IgD-negative memory B cell (primary cell): ENCODE measurements around the gene ZMAT2. TPM values are rescaled to one million over a fixed set of nuclear protein-coding genes. Genes with fewer than 3 reads are reported as not detected.
"Not testable (repeated sequence)": the region's sequence is repeated elsewhere in the genome, so short reads cannot be mapped to it uniquely, and the experiment has no call there.

ENCODE experiments used
- H3K27ac Mint-ChIP-seq, 3 donors: one replicate each; pipeline ENCODE4 v1.8.0; 2020 to 2022; ENCODE audit warnings: mild to moderate bottlenecking in 3 of 3, mixed read lengths in 3 of 3, moderate library complexity in 1 of 3
- H3K27me3 Mint-ChIP-seq: one replicate; pipeline ENCODE4 v1.8.0; 2021; ENCODE audit warnings: mixed read lengths
- H3K36me3 Mint-ChIP-seq: one replicate; pipeline ENCODE4 v1.8.0; 2020; ENCODE audit warnings: mild to moderate bottlenecking, mixed read lengths
- H3K4me1 Mint-ChIP-seq, 3 donors: one replicate each; pipeline ENCODE4 v1.8.0; 2020 to 2022; ENCODE audit warnings: mixed read lengths in 3 of 3, mild to moderate bottlenecking in 1 of 3
- H3K4me3 Mint-ChIP-seq, 4 donors: one replicate each; pipeline ENCODE4 v1.8.0; 2020 to 2022; ENCODE audit warnings: mild to moderate bottlenecking in 4 of 4, mixed read lengths in 4 of 4, moderate library complexity in 3 of 4
- H3K9me3 Mint-ChIP-seq, 3 donors: one replicate each; pipeline ENCODE4 v1.8.0; 2020 to 2021; ENCODE audit warnings: mixed read lengths in 3 of 3, mild to moderate bottlenecking in 1 of 3
- polyA plus RNA-seq: library from polyadenylated mRNA; unstranded; fragments of 300-500 nt; fragmentation: Illumina TruSeq; gene quantifications from one replicate; pipeline ENCODE4 v1.2.3, GENCODE V29; 2021

ZMAT2 gene
- polyA plus RNA-seq, 1 donor from 2014 or later: 62.1 TPM

DNA sequence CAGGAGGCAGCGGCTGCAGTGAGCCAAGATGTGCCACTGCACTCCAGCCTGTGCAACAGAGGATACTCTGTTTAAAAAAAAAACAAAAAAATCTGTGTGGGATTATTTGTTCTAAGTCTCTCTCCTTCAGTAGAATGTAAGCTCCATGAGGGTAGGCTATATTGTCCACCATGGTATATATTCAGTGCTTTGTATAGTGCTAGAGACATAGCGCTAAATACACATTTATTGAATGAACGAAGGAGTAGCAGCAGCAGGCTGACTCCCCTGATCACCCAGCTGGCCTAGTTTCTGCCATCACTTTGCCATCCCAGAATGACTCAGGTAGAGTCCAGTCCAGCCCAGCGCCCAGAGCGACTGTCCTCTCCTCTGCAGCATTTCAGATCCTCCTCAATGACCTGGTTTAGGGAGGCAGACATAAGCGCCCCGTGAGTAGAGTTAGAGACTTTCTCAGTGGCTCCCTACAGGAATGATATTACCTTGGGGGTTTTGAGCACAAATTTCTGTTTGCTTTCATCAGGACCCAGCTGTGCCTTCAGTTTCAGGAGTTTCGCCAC lies 9.8 kb upstream of the ZMAT2 start:
- peak overlapping the region; percentile 93 to 100 (median 97) for H3K4me3 Mint-ChIP-seq
- H3K9me3 Mint-ChIP-seq: no peaks in the 10 kb centered on the region
- H3K4me1 Mint-ChIP-seq: peaks cover 22 to 28% (median 27%) of the 10 kb centered on the region in 3 donors
- H3K27me3 Mint-ChIP-seq: no peaks in the 10 kb centered on the region
- H3K36me3 Mint-ChIP-seq: peaks cover 5% of the 10 kb centered on the region
- H3K27ac Mint-ChIP-seq: peak overlapping the region; percentile 67 to 99 (median 96)

DNA sequence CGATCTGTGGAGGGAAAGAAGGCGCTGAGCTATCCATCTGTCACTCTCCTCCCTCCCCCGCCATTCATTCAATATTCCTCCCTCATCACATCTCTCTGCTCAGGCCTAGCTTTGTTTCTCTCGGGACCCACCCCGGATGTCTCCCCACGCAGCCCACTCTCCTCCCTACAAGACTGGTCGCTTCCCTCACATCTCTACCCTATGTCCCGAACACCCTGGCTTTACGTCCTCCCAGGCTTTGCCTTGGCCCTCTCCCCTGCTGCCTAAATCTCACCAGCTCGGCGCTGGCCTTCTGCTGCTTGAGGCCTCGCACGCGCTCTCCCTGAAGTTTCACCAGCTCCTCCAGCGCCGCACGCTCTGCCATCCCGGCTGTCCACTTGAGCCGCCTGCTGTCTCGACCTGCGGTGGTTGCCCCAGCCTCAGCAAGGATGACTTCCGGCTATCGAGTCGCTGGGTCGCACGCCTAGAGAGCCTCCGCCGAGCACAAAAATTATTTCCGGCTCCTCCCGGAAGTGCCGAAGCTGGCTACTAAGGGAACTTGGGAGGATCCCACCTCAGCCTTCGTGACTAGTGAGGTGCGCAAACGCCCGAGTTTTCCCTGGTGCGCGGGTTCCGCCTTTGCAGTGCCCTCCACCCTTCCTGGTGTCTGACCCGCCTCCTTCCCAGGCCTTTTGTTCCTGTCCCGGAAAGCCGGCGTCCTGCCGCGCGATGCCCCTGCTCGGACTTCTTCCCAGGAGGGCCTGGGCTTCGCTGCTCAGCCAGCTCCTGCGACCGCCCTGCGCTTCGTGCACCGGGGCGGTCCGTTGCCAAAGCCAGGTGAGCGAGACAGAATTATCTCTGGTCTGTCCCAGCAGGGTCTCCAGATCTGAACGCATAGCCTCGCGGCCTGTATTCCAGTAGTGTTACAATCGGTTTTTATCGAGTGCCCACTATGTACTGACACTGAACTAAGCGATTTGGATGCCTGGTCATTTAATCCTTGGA lies 9.0 kb upstream of the ZMAT2 start, which contains the start of the genes HARS1 and HARS2:
TSS of gene HARS1 (minus strand) at position 430 of the 984 bp plus-strand sequence. CDS start at position 364, 66 bp downstream.
TSS of gene HARS2 (plus strand) at position 515 of the 984 bp plus-strand sequence. CDS start at position 709, 194 bp downstream.
- no peaks in the 10 kb centered on the region for H3K9me3 Mint-ChIP-seq
- H3K4me3 Mint-ChIP-seq: peak within 1 kb of the TSS; percentile 93 to 100 (median 97)
- H3K36me3 Mint-ChIP-seq: peaks cover 3% of the 10 kb centered on the region
- no peaks in the 10 kb centered on the region for H3K27me3 Mint-ChIP-seq
- H3K27ac Mint-ChIP-seq: peak within 1 kb of the TSS; percentile 67 to 99 (median 96)
- H3K4me1 Mint-ChIP-seq: peaks cover 22 to 28% (median 27%) of the 10 kb centered on the region in 3 donors

DNA sequence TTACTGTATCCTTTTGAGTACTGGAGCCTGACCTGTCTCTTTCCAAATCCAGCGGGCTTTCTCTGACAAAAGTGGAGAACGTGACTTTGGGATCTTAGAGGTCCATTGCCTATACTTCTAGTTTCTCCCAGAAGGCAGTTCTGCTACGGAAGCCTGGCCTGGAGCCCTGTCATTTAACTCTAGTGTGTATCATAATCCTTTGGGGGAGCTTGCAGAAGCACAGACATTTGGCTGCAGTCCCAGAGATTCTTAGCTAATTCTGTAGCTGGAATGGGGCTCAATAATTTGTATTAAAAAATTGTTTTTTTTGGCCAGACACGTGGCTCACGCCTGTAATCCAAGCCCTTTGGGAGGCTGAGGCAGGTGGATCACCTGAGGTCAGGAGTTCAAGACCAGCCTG lies 6.0 kb upstream of the ZMAT2 start:
- Mint-ChIP-seq H3K9me3 (no peaks in the 10 kb centered on the region), H3K36me3 (peaks cover 8% of the 10 kb centered on the region), H3K4me1 (peaks cover 22 to 27% (median 23%) of the 10 kb centered on the region in 3 donors), H3K4me3 (peak overlapping the region in 1 of 4 donors; percentile 73), H3K27ac (no peak overlapping the region), H3K27me3 (no peaks in the 10 kb centered on the region)

DNA sequence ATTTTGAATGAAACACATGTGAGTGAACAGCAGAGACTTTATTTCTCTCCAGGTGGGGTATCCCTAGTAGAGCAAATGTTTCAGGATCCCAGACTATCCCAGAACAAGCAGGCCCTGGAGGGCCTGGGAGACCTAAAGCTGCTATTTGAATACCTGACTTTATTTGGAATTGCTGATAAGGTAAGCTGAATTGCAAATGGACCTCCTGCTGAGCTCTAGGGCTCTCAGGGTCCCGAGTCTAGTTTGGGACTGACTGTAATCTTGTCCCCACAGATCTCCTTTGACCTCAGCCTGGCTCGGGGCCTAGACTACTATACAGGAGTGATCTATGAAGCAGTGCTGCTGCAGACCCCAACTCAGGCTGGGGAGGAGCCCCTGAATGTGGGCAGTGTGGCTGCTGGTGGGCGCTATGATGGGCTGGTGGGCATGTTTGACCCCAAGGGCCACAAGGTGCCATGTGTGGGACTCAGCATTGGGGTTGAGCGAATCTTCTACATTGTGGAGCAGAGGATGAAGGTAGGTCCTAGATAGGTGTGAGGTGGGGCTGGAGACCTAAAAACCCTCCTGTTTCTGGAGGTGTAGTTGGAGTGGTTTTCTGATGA lies 3.3 kb upstream of the ZMAT2 start:
- Mint-ChIP-seq H3K27ac (no peak overlapping the region), H3K36me3 (peaks cover 8% of the 10 kb centered on the region), H3K4me1 (peaks cover 18 to 26% (median 22%) of the 10 kb centered on the region in 3 donors), H3K4me3 (peak overlapping the region in 1 of 4 donors; percentile 50), H3K27me3 (no peaks in the 10 kb centered on the region), H3K9me3 (no peaks in the 10 kb centered on the region)

DNA sequence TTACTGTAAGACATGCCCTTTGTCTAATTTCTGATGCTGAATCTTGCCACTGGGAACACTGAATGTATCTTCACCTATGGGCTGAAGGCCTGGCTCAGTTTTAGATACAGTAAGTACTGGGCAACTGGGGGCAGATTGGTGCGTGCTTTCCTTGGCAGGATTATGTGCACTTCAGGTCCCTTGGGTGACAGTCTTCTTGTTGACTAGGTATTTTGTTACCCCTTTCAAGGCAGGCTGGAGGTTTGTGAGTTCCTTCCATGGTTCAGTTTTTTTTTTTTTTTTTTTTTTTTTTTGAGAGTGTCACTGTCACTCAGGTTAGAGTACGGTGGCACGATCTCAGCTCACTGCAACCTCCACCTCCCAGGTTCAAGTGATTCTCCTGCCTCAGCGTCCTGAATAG lies 7.6 kb downstream of the ZMAT2 start:
- Mint-ChIP-seq H3K4me3 (peak overlapping the region in 2 of 4 donors; percentile 18 to 51), H3K4me1 (peaks cover 10 to 22% (median 18%) of the 10 kb centered on the region in 3 donors), H3K27ac (peak overlapping the region in 2 of 3 donors; percentile 23 to 39), H3K27me3 (no peaks in the 10 kb centered on the region), H3K9me3 (no peaks in the 10 kb centered on the region), H3K36me3 (peaks cover 4% of the 10 kb centered on the region)

DNA sequence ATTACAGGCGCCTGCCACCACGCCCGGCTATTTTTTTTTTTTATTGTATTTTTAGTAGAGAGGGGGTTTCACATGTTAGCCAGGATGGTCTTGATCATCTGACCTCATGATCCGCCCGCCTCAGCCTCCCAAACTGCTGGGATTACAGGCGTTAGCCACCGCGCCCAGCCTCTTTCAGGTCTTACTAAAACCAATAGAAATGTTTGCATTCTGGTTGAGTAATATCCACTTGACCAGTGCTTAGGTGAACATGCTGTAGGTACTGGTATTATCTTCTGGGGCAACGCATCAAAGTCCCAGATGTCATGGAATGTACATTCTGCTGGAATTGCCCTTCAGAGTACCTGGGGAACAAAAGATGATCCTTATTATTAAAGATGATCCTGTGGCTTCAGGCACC lies 8.5 kb downstream of the ZMAT2 start:
- H3K9me3 Mint-ChIP-seq, H3K27me3 Mint-ChIP-seq, H3K36me3 Mint-ChIP-seq: not testable (repeated sequence)
- peaks cover 12 to 22% (median 15%) of the 10 kb centered on the region in 3 donors for H3K4me1 Mint-ChIP-seq
- H3K4me3 Mint-ChIP-seq: peak overlapping the region in 1 of 4 donors; percentile 87
- peak overlapping the region in 1 of 3 donors; percentile 100 for H3K27ac Mint-ChIP-seq

DNA sequence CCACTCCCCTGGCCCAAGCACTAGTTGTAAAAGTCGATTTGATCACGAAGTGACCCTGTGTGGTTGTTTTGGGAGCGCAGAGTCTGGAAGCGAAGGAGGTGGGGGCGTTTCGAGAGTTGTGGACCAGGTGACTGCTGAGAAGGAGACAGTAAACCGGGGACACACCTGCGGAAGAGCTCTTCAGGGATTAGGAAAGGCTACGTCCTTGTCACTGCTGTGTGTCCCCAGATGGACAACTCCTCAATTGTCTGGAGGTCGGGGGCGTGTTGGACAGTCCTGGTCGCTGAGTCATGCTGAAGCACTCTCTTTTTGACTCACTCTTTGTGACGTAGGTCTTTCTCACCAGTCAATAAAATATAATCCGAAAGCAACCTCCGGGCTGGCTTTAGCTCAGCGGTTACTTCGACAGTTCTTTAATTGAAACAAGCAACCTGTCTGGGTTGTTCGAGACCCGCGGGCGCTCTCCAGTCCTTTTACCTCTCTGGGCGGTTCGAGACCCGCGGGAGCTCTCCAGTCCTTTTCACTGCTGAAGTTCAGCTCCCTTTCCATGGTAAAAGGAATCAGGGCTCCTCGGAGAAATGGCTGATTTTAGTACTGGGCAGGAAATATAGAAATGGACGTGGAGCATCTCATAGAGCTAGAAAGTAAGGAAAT lies 10.8 kb downstream of the ZMAT2 start:
- peak overlapping the region; percentile 99 to 100 (median 99) for H3K27ac Mint-ChIP-seq
- H3K27me3 Mint-ChIP-seq: no peaks in the 10 kb centered on the region
- peaks cover under 1% of the 10 kb centered on the region for H3K36me3 Mint-ChIP-seq
- H3K9me3 Mint-ChIP-seq: no peaks in the 10 kb centered on the region
- H3K4me1 Mint-ChIP-seq: peaks cover 12 to 22% (median 13%) of the 10 kb centered on the region in 3 donors
- H3K4me3 Mint-ChIP-seq: peak overlapping the region; percentile 99

DNA sequence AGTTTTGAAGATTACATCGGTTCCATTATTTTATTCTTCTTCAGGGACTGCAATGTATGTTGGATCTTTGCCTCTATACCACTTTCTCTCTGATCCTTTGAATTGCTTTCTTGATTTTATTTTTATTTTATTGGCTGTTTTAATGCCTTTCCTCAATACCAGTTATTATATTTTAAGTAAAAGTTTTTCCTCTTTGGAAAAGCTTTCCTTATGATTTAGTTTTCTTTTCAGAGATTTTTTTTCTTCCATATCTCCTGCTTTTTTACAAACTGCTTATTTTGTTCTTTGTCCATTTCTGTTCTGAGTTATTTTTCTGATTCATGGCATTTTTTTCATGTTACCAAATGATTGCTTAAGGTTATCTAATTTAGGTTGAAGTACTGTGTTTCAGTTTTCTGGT lies 11.5 kb downstream of the ZMAT2 start:
- no peaks in the 10 kb centered on the region for H3K36me3 Mint-ChIP-seq
- peak overlapping the region; percentile 99 for H3K4me3 Mint-ChIP-seq
- no peaks in the 10 kb centered on the region for H3K27me3 Mint-ChIP-seq
- peaks cover 11 to 22% (median 12%) of the 10 kb centered on the region in 3 donors for H3K4me1 Mint-ChIP-seq
- no peaks in the 10 kb centered on the region for H3K9me3 Mint-ChIP-seq
- H3K27ac Mint-ChIP-seq: peak overlapping the region; percentile 99 to 100 (median 99)

DNA sequence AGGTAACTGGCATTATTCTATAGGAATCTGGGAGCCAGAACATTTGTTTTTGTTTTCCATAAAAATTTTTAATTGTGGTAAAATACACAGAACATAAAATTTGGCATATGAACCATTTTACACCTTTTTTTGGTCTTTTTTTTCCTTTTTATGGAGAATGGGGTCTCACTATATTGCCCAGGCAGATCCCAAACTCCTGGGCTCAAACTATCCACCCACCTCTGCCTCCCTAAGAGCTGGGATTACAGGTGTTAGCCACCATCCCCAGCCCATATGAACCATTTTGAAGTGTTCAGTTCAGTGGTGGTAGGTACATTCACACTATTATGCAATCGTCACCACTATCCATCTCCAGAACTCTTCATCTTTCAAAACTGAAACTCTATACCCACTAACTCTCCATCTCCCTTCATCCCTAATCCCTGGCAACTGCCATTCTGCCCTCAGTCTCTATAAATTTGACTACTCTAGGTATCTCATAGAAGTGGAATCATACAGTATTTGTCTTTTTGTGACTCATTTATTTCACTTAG lies 13.4 kb downstream of the ZMAT2 start:
- Mint-ChIP-seq H3K27ac (peak overlapping the region in 1 of 3 donors; percentile 55), H3K36me3 (no peaks in the 10 kb centered on the region)

DNA sequence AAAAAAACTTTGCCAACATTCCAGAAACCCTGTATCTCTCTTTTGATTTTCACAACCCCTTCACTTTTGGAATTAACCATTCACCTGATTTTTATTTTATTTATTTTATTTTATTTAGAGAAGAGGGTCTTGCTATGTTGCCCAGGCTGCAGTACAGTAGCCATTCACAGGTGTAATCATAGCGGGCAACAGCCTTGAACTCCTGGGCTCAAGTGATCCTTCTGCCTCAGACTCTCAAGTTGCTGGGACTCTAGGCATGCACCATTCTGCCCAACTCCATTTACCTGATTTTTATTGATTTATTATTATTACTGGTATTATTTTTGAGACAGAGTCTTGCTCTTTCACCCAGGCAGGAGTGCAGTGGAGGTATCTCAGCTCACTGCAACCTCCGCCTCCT lies 16.0 kb downstream of the ZMAT2 start:
- H3K9me3 Mint-ChIP-seq, H3K27ac Mint-ChIP-seq, H3K36me3 Mint-ChIP-seq, H3K27me3 Mint-ChIP-seq, H3K4me1 Mint-ChIP-seq, H3K4me3 Mint-ChIP-seq: not testable (repeated sequence)

More for the DNA sequence above, 13.4 kb downstream of the ZMAT2 start:
- Mint-ChIP-seq H3K4me3 (peak overlapping the region in 1 of 4 donors; percentile 25), H3K27me3 (no peaks in the 10 kb centered on the region), H3K9me3 (no peaks in the 10 kb centered on the region), H3K4me1 (peaks cover 11 to 22% (median 12%) of the 10 kb centered on the region in 3 donors)

DNA sequence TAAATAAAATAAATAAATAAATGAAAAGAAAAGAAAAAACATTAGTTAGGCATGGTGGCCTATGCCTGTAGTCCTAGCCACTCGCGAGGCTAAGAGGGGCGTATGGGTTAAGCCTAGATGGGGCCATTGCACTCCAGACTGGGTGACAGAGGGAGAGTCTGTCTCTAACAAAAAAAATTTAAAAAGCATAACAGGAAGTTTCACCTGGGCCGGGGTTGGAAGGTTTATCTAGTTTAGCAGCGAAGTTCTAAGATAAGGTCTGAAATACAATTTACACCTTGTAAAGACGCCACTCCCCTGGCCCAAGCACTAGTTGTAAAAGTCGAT lies 18.0 kb downstream of the ZMAT2 start:
- Mint-ChIP-seq H3K27ac (no peak overlapping the region), H3K9me3 (no peaks in the 10 kb centered on the region), H3K4me3 (no peak overlapping the region), H3K36me3 (no peaks in the 10 kb centered on the region), H3K4me1 (no peaks in the 10 kb centered on the region), H3K27me3 (no peaks in the 10 kb centered on the region)

DNA sequence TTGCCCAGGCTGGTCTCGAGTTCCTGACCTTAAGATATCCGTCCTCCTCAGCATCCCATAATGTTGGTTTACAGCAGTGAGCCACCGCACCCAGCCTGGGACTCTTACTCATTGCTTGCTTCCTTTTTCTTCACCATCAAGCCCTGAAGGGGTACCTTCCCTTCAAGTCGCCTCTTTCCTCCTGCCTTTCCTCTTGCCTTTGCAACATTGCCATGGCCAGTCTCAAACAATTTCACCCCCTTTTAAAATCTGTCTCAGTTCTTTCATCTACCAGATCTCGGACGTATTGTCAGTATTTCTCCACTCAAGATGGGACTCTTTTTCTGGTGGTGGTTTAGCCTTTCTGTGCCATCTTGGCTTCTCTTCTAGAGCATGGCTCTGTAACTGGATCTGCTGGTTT lies 20.5 kb downstream of the ZMAT2 start:
- not testable (repeated sequence) for H3K9me3 Mint-ChIP-seq, H3K27me3 Mint-ChIP-seq, H3K36me3 Mint-ChIP-seq, H3K4me1 Mint-ChIP-seq, H3K27ac Mint-ChIP-seq
- H3K4me3 Mint-ChIP-seq: peak overlapping the region in 2 of 4 donors; percentile 8 to 17

DNA sequence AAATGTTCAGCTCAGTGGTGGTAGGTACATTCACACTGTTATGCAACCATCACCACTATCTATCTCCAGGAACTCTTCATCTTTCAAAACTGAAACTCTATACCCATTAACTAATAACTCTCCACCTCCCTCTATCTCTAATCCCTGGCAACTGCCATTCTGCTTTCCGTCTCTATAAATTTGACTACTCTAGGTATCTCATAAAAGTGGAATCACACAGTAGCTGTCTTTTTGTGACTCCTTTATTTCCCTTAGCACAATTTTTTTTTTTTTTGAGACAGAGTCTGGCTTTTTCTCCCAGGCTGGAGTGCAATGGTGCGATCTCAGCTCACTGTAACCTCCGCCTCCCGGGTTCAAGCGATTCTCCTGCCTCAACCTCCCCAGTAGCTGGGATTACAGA lies 21.1 kb downstream of the ZMAT2 start:
- not testable (repeated sequence) for H3K4me3 Mint-ChIP-seq, H3K36me3 Mint-ChIP-seq, H3K27ac Mint-ChIP-seq, H3K4me1 Mint-ChIP-seq, H3K9me3 Mint-ChIP-seq, H3K27me3 Mint-ChIP-seq

DNA sequence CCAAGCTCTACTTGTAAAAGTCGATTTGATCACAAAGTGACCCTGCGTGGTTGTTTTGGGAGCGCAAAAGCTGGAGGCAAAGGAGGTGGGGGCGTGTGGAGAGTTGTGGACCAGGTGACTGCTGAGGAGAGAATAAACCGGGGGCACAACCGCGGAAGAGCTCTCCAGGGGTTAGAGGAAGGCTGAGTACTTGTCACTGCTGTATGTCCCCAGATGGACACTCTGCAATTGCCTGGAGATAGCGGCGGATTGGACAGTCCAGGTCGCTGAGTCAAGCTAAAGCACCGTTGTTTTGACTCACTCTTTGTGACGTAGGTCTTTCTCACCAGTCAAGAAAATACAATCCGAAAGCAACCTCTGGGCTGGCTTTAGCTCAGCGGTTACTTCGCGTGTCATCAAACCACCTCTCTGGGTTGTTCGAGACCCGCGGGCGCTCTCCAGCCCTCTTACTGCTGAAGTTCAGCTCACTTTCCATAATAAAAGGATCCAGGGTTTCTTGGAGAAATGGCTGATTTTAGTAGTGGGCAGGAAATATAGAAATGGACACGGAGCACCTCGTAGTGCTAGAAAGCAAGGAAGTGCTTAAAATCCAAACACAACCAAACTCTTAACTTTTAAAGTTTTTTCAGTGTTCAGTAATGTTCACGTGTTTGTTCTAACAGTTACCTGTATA lies 25.7 kb downstream of the ZMAT2 start:
- Mint-ChIP-seq H3K36me3 (peaks cover 5% of the 10 kb centered on the region), H3K27ac (peak overlapping the region in 1 of 3 donors; percentile 2), H3K4me3 (peak overlapping the region in 3 of 4 donors; percentile 5 to 86 (median 30)), H3K4me1 (peaks cover 5 to 8% (median 5%) of the 10 kb centered on the region in 3 donors), H3K27me3 (peaks cover 14% of the 10 kb centered on the region), H3K9me3 (peaks cover 0 to 6% (median 0%) of the 10 kb centered on the region in 3 donors)
